GM23338 (cell line): Measurements from ENCODE around the gene HSDL2. TPM values are rescaled to one million over a fixed set of nuclear protein-coding genes. Genes with fewer than 3 reads are reported as not detected.
A peak's percentile ranks its signal among the peaks of the same experiment; 100 is the strongest.
"Not testable (repeated sequence)": the region's sequence is repeated elsewhere in the genome, so short reads cannot be mapped to it uniquely, and the experiment has no call there.

Experiments
- ATAC-seq: fragments of 200-7000 bp; cut with Tn5 transposase; 3 replicates; pipeline ENCODE4 v1.9.1; 2020
- DNase-seq: peaks from one replicate; pipeline ENCODE4 v3.0.0-alpha.2; 2015; ENCODE audit warnings: low spot score
- H2AFZ ChIP-seq: fragments of 200-600 bp; sonication (generic); 2 replicates; pipeline ENCODE4 v1.8.0; 2016; ENCODE audit warnings: antibody characterized with exemption, mild to moderate bottlenecking, moderate library complexity
- H3F3A ChIP-seq: fragments of 200-600 bp; sonication (generic); replicated peaks from 2 replicates; pipeline ENCODE4 v1.8.0; 2017; ENCODE audit warnings: antibody characterized with exemption, mixed run types, low read depth
- H3K27ac ChIP-seq: fragments of 200-600 bp; sonication (generic); 2 replicates; pipeline ENCODE4 v1.6.1; 2016; ENCODE audit warnings: low read depth
- H3K27me3 ChIP-seq: fragments of 200-600 bp; sonication (generic); 2 replicates; pipeline ENCODE4 v1.8.0; 2016; ENCODE audit warnings: mild to moderate bottlenecking, mixed run types, moderate library complexity; ENCODE audit not compliant: insufficient read depth
- H3K36me3 ChIP-seq: fragments of 200-600 bp; sonication (generic); 2 replicates; pipeline ENCODE4 v1.8.0; 2016; ENCODE audit warnings: mild to moderate bottlenecking; ENCODE audit not compliant: insufficient read depth
- H3K4me1 ChIP-seq: fragments of 200-600 bp; sonication (generic); 2 replicates; pipeline ENCODE4 v1.8.0; 2016; ENCODE audit warnings: mild to moderate bottlenecking, moderate library complexity; ENCODE audit not compliant: insufficient read depth
- H3K4me2 ChIP-seq: fragments of 200-600 bp; sonication (generic); 2 replicates; pipeline ENCODE4 v1.7.1; 2017; ENCODE audit warnings: mixed run types
- H3K4me3 ChIP-seq: fragments of 200-600 bp; sonication (generic); 2 replicates; pipeline ENCODE4 v1.6.1; 2016; ENCODE audit warnings: mixed run types
- H3K79me2 ChIP-seq: fragments of 200-600 bp; sonication (generic); replicated peaks from 2 replicates; pipeline ENCODE4 v1.8.0; 2017; ENCODE audit warnings: mild to moderate bottlenecking; ENCODE audit not compliant: insufficient read depth
- H3K9me2 ChIP-seq: fragments of 200-600 bp; sonication (generic); 2 replicates; pipeline ENCODE4 v1.8.0; 2017; ENCODE audit not compliant: insufficient read depth
- H4K20me1 ChIP-seq: fragments of 200-600 bp; sonication (generic); replicated peaks from 2 replicates; pipeline ENCODE4 v1.8.0; 2017; ENCODE audit warnings: mild to moderate bottlenecking; ENCODE audit not compliant: insufficient read depth
- H3K27ac Mint-ChIP-seq: 2 replicates; pipeline ENCODE4 v1.8.0; 2020; ENCODE audit warnings: inconsistent platforms, mild to moderate bottlenecking, moderate library complexity, mixed read lengths
- H3K27me3 Mint-ChIP-seq: 3 replicates; pipeline ENCODE4 v1.8.0; 2022; ENCODE audit warnings: low read depth, mild to moderate bottlenecking, moderate library complexity, mixed read lengths, inconsistent platforms; ENCODE audit not compliant: insufficient read depth, poor library complexity
- H3K36me3 Mint-ChIP-seq: 3 replicates; pipeline ENCODE4 v1.8.0; 2021; ENCODE audit warnings: low read depth, mild to moderate bottlenecking, inconsistent platforms, moderate library complexity, mixed read lengths
- H3K4me1 Mint-ChIP-seq: 3 replicates; pipeline ENCODE4 v1.8.0; 2020; ENCODE audit warnings: mild to moderate bottlenecking, inconsistent platforms, mixed read lengths
- H3K4me3 Mint-ChIP-seq: 3 replicates; pipeline ENCODE4 v1.8.0; 2021; ENCODE audit warnings: moderate library complexity, mild to moderate bottlenecking, inconsistent platforms, mixed read lengths
- H3K9me3 Mint-ChIP-seq: 3 replicates; pipeline ENCODE4 v1.8.0; 2020; ENCODE audit warnings: moderate library complexity, mild to moderate bottlenecking, inconsistent platforms, mixed read lengths
- CREB1 ChIP-seq: fragments of 250-450 bp; sonication (Bioruptor Pico); IDR thresholded peaks from 2 replicates; pipeline ENCODE4 v1.5.0; 2020; ENCODE audit warnings: low read depth, mild to moderate bottlenecking, moderate library complexity
- EZH2phosphoT487 ChIP-seq: fragments of 200-600 bp; sonication (generic); IDR thresholded peaks from one replicate; pipeline ENCODE4 v1.8.1; 2018; ENCODE audit warnings: antibody characterized with exemption; ENCODE audit not compliant: unreplicated experiment
- JUNB ChIP-seq: IDR thresholded peaks from one replicate; pipeline ENCODE4 v1.6.1; 2016; ENCODE audit warnings: antibody characterized with exemption; ENCODE audit not compliant: unreplicated experiment
- NANOG ChIP-seq: IDR thresholded peaks from 2 replicates; pipeline ENCODE4 v1.6.1; 2016; ENCODE audit warnings: antibody characterized with exemption, borderline replicate concordance
- ZNF331 ChIP-seq: fragments of 250-450 bp; sonication (Bioruptor Pico); IDR thresholded peaks from 2 replicates; pipeline ENCODE4 v1.5.0; 2020; ENCODE audit warnings: low read depth, mild to moderate bottlenecking, moderate library complexity
- polyA plus RNA-seq: library from polyadenylated mRNA; unstranded; fragments of >200 nt; fragmentation: Nextera tagmentation; extraction: Ambion mirVana; gene quantifications from 2 replicates; pipeline ENCODE4 v1.2.1, GENCODE V29; 2016
- total RNA-seq: library from RNA; depleted of rRNA; stranded (reverse); fragments of >200 nt; shearing (Covaris generic); gene quantifications from 2 replicates; pipeline ENCODE4 v1.2.3, GENCODE V29; 2014
- TF ChIP-seq, protein P1 (sequence below): IDR thresholded peaks from 2 replicates; pipeline ENCODE4 v1.6.1; 2016; ENCODE audit warnings: antibody characterized with exemption

HSDL2 gene
- total and polyA plus RNA-seq, 2 experiments from 2014 or later = 11.4 to 15.3 TPM

DNA sequence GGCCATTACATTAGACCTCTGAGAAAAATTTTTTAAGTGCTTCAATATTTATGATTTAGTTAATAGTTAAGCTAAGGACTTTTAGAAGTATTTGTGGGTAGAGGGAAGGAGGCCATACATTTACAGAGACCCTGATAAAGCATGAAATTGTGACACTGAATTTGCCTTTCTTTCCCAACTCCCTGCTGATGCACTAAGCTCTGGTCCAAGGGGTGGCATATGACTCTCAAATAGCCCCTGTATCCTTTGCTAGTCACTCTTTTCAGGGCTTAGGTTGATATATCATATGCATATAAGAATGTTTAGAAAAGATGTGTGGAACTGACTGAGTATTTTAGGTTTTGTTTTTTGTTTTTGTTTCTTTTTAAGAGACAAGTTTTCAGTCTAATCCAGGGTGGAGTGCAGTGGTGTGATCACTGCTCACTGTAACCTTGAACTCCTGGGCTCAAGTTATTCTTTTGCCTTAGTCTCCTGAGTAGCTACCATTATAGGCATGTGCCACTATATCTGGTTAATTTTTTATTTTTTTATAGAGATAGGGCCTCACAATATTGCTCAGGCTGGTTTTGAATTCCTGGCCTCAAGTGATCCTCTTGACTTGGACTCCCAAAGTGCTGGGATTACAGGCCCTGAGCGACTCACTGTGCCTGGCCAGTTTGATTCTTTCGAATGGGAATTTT lies 127.2 kb downstream of the HSDL2 start:
- Mint-ChIP-seq H3K27me3 (no peaks in the 10 kb centered on the region), H3K9me3 (no peaks in the 10 kb centered on the region; the same call in 2 of the 3 replicates), H3K27ac (no peak overlapping the region), H3K4me1 (peaks cover 23% of the 10 kb centered on the region), H3K36me3 (no peaks in the 10 kb centered on the region), H3K4me3 (no peak overlapping the region)
- Histone ChIP-seq H3K9me2 (no peaks in the 10 kb centered on the region), H3K79me2 (peaks cover 99% of the 10 kb centered on the region), H4K20me1 (peaks cover 24% of the 10 kb centered on the region), H3K4me1 (peaks cover 29% of the 10 kb centered on the region), H3F3A (no peaks in the 10 kb centered on the region), H3K4me3 (no peak overlapping the region), H2AFZ (no peak overlapping the region), H3K27ac (no peak overlapping the region), H3K36me3 (no peaks in the 10 kb centered on the region), H3K27me3 (no peaks in the 10 kb centered on the region), H3K4me2 (no peak overlapping the region)
- ATAC-seq = peak; percentile 39; the same call in 2 of the 3 replicates
- no peak for TF ChIP-seq CREB1 (CRISPR knock-in tag)
- no peak for DNase-seq

- Histone ChIP-seq H3F3A (no peaks in the 10 kb centered on the region), H3K27ac (no peak overlapping the region), H4K20me1 (peaks cover 24% of the 10 kb centered on the region), H3K79me2 (peaks cover 91% of the 10 kb centered on the region), H3K4me3 (no peak overlapping the region), H2AFZ (no peak overlapping the region), H3K27me3 (no peaks in the 10 kb centered on the region), H3K36me3 (no peaks in the 10 kb centered on the region), H3K9me2 (no peaks in the 10 kb centered on the region), H3K4me2 (no peak overlapping the region), H3K4me1 (peaks cover 29% of the 10 kb centered on the region)
- TF ChIP-seq NANOG = no peak
- TF ChIP-seq ZNF331 (CRISPR knock-in tag) = no peak
- no peak for TF ChIP-seq EZH2phosphoT487
- TF ChIP-seq, protein P1, sequence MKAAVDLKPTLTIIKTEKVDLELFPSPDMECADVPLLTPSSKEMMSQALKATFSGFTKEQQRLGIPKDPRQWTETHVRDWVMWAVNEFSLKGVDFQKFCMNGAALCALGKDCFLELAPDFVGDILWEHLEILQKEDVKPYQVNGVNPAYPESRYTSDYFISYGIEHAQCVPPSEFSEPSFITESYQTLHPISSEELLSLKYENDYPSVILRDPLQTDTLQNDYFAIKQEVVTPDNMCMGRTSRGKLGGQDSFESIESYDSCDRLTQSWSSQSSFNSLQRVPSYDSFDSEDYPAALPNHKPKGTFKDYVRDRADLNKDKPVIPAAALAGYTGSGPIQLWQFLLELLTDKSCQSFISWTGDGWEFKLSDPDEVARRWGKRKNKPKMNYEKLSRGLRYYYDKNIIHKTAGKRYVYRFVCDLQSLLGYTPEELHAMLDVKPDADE = no peak
- no peak for TF ChIP-seq JUNB
- DNase-seq (no peak), ATAC-seq (no peak)
- Mint-ChIP-seq H3K27me3 (no peaks in the 10 kb centered on the region), H3K9me3 (peaks cover 3% of the 10 kb centered on the region; the same call in 2 of the 3 replicates), H3K4me1 (peaks cover 18% of the 10 kb centered on the region), H3K4me3 (no peak overlapping the region), H3K36me3 (peaks cover 3% of the 10 kb centered on the region; the same call in 2 of the 3 replicates), H3K27ac (no peak overlapping the region)
Measured at GRCh38 chr9:112508377-112508776, 128.5 kb downstream of the HSDL2 start.

- H3K4me3 ChIP-seq, H3K36me3 Mint-ChIP-seq, H3K27ac Mint-ChIP-seq, H2AFZ ChIP-seq, H3K4me3 Mint-ChIP-seq, H3K9me3 Mint-ChIP-seq, DNase-seq, H3K27me3 ChIP-seq, H3K4me2 ChIP-seq, H3K27ac ChIP-seq, H3K27me3 Mint-ChIP-seq, H3F3A ChIP-seq, H3K36me3 ChIP-seq, ATAC-seq, H3K9me2 ChIP-seq: not testable (repeated sequence)
- peaks cover 14% of the 10 kb centered on the region for H3K4me1 Mint-ChIP-seq
- H3K4me1 ChIP-seq = peaks cover 31% of the 10 kb centered on the region
- peaks cover 24% of the 10 kb centered on the region for H4K20me1 ChIP-seq
- H3K79me2 ChIP-seq = peaks cover 68% of the 10 kb centered on the region
Measured at GRCh38 chr9:112512377-112512776, 132.5 kb downstream of the HSDL2 start.
